Limb (tissue), 2 donors: ENCODE measurements around the gene PAPPA2.
"Not testable (repeated sequence)": the region's sequence is repeated elsewhere in the genome, so short reads cannot be mapped to it uniquely, and the experiment has no call there.

Source experiments
- DNase-seq, 2 donors: peaks; one replicate each; pipeline ENCODE4 v3.0.0-alpha.2; 2016; ENCODE audit errors: extremely low spot score in 2 of 2

The PAPPA2 gene

DNA sequence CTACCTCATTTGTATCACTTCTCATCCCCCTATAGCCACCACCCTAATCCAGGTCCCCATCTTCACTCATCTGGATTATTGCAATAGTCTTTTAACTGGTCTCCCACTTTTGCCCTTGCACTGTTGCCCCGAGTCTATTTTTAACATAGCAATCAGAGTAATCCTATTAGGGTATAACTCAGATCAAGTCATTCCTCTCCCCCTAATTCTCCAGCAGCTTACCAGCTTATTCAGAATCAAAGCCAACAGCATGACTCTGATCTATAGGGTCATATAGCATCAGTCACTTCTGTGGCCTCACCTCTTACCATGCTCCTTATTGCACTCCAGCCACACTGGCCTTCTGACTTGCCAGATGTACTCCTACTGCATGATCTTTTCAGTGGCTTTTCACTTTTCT lies 140.7 kb downstream of the PAPPA2 start:
- DNase-seq = no peak

DNA sequence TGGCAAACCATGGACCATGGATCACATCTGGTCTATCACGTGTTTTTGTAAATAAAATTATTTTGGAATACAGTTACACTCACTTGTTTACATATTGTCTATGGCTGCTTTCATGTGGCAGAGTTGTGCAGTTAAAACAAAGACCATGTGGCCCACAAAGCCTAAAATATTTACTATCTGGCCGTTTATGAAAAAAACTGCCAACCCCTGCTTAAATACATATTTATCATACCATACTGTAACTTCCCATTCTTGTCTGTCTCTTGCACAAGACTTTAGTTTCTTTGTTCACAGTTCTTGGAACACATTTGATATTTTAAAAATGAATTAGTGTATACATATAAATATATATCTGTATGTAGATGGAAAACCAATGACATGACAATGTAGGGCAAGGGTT lies 141.5 kb downstream of the PAPPA2 start:
- DNase-seq = no peak

DNA sequence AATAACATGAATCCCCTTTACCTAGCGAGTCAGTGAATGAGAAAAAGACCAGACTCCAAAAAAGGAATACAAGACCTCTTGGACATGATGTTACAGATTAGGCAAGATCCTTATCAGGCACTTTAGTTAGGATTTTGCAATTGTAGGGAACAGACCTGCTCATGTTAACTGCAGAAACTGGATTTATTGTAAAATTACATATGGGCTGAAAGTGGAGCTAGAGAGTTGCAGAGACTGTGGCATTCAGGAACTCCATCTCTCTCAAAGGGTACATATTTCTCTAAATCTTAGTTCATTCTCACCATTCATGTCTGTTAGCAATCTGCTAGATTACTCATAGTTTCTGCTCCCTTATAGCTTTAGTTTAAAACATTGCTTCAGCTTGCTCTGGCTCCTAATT lies 142.2 kb downstream of the PAPPA2 start:
- DNase-seq = no peak

DNA sequence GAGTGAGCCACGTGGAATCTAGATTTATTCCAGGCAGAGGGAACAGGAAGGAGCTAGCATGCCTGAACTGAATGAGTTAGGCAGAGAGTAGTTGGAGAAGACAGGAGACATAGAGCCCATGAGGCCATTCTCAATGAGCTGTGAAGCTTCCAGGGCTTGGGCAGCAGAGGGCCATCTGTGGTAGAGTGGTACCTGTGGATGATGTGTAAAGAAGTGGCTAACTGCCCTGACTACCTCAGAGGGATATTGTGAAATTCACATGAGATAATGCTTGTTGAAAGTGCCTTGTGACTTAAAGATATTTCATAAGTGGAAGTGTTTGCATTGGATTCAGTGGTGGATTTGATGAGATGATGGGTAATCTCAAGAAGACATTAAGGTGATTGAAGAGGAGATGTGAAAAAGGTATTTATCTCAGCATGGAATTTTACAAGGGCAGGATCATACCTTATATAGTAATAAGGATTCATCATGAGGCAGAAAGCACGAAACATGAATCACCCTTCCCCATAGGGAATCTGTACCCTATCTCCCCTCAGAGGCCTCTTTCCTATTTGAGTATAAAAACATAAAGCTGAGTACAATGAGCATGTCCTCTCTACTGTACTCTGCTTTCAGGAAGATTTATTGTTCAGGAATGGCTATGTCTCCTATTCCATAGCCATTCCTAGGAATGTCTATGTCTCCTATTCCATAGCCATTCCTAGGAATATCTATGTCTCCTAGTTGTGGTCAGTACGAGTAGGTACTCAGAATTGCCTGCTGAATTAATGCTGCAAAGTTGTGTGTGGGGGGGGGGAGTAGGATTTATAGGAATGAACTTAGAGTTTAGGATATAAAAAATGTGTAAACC lies 146.8 kb downstream of the PAPPA2 start:
- DNase-seq = no peak

DNA sequence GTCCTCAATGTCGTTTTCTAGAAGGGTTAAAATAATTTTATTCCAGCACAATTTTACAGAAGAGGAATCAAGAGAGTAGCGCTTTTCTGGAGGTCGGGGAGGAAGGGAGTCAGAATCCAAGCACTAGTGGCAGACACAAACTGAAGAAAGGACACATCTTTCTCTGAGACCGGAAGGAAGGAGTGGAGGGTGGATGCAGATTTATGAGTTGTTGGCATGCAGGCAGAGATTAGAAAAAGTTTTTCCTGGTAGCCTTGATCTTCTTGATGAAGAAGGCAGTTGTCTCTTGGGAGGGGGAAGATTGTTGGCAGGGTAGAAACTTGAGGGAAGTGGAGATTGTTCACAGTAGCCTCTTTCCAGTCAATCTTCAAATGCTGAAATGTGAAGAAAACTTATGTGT lies 149.8 kb downstream of the PAPPA2 start:
- DNase-seq = no peak

DNA sequence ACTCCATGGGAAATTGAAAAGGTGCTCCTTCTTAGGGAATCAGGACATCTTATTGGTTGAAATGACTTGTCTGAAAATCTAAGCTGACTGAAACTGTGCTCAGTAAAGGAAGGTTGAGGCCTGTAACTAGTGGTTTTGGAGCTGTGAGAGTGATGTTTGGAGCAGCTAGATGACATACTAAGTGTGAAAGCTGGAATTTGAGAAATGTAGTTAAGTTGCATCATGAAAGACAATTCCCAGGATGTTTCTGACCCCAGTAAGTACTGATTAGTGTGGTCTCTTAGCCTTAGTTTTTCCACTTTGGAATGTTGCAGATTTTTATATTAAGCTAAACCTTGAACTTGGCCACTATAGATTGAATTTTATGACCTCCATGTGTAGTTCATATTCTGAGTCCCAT lies 154.9 kb downstream of the PAPPA2 start:
- DNase-seq = no peak

DNA sequence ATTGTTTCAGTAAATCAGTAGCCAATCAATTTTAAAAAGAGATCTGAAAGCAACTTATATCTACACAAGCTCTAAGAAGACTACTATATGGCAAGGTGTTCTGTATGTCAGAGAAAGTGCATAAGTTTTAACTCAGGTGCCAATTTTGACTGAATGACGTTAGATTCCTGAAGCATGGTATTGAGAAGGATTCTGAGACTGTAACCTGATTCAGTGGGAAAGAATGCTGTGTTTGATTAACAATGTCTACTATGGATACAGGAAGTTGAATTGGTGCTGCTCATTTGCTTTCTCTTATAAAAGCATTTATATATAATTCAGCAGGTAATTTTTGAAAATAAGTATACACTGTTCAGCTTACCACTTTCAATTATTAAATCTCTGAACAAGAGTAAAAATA lies 156.3 kb downstream of the PAPPA2 start:
- DNase-seq = no peak

DNA sequence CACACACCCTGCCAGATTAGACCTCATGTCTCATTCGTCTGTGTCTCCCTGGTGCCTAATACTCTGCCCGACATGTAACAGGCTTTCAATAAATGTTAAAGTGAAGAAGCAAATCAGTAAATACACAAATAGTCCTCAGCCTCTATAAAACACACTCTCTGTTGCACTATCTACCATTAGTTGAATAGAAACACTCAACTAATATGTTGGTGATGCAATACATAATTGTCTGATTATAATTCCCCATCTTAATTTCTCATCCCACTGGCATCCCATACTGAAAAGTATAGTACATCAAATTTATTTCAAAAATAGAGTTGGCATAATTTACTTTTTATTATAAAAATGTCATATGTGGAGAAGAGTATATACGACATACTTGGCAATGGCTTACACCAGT lies 162.4 kb downstream of the PAPPA2 start:
- no peak for DNase-seq

DNA sequence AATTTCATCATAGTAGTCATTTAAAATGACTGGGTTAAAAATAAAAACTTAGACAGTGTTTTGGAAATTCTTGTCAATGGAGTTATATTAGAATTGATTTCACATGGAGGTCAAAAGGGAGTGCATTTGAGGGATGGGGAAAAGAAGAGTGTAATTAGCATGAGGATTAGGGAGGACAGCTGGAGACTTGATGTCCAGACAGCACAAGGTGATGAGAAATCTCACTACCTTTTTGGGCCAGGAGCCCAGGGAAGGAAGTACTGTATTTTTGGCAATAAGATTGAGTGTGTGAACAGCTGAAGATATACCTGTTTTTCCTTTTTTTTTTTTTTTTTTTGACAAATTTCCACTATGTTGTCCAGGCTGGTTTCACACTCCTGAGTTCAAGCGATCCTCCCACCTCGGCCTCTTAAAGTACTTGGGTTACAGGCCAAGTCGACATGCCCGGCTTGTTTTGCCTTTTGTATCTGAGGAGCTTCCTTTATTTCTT lies 163.6 kb downstream of the PAPPA2 start:
- no peak for DNase-seq

DNA sequence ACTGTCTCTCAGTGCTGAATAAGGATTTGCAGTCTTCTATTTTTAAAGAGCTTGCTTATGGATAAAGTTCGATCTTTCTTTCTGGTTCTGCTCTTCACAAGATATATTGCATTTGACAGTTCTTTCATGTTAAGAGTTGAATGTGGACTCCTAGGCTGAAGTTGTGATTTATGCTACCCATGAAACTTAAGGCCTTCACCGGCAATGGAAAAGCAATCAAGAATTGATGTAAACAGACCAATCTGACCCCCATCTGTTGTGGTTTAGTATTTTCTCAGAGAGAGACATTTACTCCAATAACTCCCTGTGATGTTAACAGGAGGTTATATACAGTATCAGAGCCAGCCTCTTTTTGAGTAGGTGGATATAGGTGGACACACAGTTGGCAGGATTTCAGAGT lies 165.8 kb downstream of the PAPPA2 start:
- no peak for DNase-seq

DNA sequence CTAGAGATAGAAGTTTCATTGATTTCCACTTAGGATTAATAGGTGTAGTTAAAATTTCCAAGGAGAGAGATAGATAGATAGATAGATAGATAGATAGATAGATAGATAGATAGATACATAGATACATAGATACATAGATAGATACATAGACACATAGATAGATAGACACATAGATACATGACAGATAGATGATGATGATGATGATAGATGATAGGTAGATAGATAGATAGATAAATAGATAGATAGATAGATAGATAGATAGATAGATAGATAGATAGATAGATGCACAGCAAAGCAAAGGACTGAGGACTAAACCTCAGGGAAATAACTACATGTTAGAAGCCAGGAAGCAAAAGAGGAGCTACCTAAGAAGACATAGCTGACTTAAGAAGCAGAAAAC lies 171.8 kb downstream of the PAPPA2 start:
- not testable (repeated sequence) for DNase-seq

DNA sequence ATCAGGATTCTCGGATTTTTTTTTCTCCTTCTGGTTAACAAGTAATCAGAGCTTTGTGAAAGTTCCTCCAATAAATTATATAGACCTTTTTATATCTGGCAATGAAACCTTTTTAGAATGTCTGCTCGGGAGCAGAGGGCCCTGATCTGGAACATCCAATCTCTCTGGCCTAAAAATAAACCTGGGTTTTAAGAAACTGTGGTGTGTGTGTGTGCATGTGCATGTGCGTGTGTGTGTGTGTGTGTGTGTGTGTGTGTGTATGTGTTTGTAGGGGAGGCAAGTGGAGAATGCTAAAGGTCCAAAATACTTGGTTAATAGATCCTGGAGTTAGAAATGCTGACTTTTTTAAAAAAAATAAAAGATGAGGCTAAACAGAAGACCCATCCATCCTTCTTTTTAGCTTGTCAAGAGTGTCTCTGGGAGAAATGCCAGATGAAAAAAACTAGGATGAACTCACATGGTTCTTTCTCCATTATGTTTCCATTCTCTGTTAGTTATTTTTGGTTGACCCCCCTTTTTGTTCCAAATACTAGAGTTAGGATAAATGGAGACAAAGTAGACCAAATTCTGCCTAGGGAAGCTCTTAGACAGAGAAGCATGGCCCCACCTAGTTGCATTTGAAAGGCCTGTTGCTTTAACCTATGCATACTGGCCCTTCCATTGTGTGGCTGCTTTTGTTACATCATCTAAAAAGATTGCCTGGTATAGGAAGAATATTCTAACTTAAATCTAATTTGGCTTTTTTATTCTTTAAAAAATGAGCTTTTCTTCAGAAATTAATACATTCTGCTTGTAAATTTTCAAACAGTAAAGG lies 175.9 kb downstream of the PAPPA2 start:
- no peak for DNase-seq

DNA sequence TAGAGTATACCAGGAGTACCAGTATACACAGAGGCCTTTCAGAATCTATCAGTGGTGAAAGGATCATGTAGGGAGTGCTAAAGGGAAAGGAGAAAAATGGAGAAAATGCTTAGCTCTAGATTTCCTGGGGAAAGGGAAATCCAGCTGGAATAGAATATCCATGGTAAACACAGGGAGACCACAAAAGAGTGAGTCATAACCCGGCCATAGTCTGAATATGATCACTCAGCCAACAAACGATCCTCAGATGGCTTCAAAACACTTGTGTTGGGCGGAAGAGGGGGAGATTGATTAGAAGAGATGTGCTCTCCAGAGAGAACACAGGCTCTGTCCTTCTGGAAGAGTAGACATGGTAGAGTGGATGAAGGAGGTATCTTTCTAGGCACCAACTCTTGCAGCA lies 180.6 kb downstream of the PAPPA2 start:
- no peak for DNase-seq

DNA sequence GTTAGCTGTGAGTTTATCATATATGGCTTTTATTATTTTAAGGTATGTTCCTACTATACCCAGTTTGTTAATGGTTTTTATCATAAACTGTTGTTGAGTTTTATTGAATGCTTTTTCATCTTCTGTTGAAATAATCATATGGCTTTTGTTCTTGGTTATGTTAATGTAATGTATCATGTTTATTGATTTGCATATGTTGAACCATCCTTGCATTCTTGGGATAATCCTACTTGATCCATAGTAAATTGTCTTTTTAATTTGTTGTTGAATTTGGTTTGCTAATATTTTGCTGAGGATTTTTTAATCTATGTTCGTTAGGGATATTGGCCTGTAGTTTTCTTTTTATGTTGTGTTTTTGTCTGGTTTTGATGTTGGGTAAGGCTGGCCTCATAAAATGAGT lies 185.6 kb downstream of the PAPPA2 start:
- DNase-seq = no peak

DNA sequence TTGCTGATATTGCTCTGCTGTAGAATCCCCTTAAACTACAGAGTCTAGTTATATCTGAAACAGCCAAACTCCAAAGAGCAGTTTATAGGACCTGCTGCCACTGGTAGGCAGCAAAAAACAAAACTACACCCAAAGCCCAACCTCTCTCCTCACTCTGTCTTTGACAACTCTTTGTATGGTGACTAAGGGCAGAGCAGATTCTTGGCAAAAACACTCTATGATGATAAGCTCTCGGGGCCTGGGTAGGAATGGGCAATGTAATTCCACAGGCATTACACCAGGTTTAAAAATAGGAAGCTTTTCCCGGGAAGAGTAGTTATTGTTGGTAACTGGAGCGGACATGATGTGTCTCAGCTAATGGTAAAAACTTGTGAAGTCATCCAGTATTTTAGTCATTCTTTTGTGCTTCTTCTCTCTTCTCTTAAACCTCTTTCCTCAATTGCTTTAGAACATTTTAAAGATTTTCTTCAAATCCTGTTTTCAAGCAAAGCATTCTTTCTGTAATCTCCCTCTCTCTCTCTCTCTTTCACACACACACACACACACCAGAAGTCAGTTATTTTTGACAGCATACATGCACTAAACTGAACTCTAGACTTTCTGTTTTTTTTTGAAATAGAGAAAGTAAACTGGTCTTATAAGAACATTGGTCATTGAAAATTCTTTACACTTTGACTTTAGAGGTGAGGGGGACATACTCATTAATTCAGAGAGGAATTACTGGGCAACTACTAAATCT lies 193.5 kb downstream of the PAPPA2 start:
- peak in 1 of 2 donors; percentile 30 for DNase-seq

DNA sequence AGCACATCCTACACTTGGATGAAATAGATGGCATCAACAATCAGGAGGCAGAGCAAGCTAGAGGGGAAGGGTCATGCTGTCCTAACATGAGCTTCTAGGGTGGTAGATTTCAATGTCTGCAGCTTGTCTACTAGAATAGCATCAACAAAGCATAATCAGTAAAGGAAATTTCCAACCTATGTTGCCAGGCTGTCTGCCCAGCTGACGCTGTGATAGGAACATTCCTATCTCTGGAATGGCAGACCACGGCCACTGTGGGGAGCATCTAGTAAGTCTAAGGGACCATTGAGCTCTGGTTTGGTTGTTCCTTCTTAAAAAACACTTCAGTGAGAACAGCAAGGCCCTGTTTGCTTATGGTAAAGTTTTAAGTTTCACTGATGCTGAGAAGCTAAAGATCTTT lies 206.8 kb downstream of the PAPPA2 start:
- DNase-seq = no peak

DNA sequence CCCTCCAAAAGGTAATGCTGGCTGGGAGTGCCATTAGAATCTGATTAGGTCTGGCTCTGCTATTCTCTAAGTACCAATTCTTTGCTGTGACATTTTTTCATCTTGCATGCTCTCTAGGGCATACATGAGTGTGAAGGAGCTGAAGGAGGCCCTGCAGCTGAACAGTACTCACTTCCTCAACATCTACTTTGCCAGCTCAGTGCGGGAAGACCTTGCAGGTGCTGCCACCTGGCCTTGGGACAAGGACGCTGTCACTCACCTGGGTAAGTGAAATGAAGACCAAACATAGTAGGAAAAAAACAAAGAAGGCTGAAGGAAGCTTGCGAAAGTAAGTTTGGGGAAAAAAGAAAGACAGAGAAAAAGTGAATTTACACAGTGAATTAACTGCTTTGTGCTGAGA lies 207.9 kb downstream of the PAPPA2 start:
- no peak for DNase-seq

DNA sequence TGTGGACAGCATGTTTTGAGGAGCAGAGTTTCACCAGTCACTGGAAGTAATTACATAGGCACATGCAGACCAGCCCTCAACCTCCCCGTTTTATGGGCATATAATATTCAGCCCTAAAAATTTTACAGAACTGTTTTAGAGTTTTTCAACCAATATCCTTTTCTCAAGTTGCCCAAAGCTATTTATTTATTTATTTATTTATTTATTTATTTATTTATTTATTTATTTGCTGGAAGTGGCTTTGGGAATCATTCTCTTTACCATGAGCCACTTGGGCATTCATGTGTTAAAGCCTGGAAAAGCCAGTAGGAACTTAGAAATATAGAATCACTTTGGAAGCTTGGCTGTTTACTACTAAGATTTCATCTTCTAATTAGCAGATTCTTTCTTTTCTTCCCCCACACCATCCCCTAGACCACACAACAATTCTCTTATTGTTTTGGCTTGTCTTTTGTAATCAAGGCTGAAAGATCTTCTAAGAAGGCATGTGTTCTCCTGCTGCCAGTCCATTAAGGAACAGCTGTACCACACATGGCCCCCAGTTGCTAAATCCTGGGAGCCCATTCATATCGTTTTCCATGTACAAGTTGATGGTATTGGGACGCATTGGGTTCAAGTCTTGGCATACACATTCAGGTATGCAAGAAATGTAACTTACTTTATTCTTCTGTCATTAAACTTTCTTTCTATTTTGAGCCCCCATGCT lies 220.0 kb downstream of the PAPPA2 start:
- no peak for DNase-seq

DNA sequence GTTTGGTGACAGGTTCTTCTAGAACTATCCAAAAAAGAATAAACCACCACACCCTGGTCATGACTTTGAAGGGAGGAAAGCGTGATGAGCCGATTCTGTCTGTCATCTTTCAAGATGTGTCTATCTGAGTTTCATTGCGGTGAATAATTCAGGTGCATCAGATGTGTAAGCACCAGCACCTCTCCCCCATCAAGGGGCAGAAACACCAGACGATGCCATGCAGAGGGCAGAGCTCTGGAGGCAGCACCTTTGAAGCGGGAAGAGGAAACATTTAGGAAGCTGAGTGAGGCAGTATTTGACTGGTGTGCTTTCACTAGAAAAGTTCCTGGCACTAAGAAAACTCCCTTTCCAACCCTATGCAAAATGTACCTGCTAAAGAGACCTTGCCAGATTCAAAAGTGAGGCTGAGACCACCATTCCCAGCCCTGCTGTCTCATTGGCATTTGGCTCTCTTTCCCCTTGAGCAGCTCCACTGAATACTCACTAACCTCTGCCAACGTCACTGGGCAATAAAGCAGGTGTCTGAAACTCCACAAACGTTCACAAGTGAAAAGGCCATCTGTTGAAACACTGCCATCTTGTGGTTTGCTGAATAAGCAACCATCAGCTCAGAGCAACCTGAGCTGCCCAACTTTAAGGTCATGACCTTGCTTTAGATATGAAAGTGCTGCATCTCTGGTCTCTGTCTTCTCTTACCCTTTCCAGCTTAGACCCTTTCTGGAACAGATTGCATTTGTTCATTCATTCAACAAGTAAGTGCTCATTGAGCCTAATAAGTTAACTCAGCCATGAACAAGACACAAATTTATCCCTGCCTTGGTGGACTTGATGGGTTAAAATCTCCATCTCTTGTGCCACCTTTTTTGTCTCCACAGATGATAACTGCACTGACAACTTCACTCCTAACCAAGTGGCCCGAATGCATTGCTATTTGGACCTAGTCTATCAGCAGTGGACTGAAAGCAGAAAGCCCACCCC lies 228.6 kb downstream of the PAPPA2 start:
- peak; percentile 36 to 42 for DNase-seq

DNA sequence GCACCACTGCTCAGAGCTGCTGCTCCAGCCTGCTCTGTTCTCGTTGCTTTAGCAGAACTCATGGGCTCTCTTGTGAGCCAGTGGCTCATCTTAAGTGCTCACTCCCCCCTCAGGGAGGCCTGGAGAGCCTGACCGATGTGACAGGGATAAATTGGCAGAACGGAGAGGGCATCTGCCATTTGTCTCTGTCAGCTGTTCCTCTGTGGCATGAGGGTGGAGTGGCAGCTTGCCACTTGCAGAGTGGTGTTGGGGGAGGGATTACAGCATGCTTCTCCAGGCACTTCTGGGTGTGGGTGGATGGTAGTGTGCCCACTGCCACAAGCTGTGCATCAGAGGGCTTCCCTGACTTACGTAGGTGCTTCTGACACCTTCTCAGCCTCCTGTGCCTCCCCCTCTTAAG lies 229.5 kb downstream of the PAPPA2 start:
- DNase-seq = no peak
